Measurements from ENCODE around the gene ASCL5.

Gene ASCL5

DNA sequence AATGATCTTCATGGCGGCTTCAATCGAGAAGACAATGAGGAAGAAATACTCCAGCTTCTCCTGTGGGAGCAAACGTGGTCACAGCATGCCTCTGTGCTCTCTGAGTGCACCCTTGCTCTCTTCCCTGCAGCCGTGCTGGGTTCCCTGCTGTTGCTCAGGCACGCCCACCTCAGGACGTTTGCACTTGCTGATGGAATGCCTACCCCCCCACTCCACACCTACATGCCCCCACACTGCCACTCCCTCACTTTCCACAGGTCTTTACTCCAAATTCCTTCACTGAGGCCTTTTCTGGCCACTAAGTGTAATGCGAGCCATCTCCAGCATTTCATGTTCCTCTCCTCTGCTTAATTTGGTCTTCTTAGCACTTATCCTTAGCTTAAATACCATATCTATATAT is 33.0 kb downstream of the ASCL5 start:
- no peak overlapping the region for H3K4me3 ChIP-seq (ENCODE audit: low read depth, low read length)
- TF ChIP-seq, protein P1, sequence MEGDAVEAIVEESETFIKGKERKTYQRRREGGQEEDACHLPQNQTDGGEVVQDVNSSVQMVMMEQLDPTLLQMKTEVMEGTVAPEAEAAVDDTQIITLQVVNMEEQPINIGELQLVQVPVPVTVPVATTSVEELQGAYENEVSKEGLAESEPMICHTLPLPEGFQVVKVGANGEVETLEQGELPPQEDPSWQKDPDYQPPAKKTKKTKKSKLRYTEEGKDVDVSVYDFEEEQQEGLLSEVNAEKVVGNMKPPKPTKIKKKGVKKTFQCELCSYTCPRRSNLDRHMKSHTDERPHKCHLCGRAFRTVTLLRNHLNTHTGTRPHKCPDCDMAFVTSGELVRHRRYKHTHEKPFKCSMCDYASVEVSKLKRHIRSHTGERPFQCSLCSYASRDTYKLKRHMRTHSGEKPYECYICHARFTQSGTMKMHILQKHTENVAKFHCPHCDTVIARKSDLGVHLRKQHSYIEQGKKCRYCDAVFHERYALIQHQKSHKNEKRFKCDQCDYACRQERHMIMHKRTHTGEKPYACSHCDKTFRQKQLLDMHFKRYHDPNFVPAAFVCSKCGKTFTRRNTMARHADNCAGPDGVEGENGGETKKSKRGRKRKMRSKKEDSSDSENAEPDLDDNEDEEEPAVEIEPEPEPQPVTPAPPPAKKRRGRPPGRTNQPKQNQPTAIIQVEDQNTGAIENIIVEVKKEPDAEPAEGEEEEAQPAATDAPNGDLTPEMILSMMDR (conservative IDR thresholded peaks at IDR 0.05; ENCODE audit: low read depth, low read length): no peak
- no peak for DNase-seq (ENCODE audit: low read depth)

DNA sequence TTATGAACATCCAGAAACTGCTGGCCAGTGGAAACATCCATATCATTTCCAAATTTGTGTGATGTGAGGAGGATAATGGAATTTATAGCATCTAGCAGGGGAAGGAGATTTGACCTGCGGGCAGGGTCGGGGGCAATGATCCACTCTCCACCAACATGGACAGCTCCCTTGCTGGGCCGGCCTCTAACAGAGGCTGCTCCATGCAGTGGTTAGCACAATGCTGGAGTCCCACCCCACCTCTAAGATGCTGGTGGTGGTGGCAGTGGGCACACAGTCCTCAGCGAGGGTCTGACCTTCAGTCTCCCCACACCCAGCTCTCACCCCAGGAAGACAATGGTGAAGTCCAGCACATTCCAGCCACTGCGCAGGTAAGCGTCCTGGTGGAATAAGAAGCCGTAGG is 33.4 kb downstream of the ASCL5 start:
- TF ChIP-seq, protein P1 (conservative IDR thresholded peaks at IDR 0.05; ENCODE audit: low read depth, low read length): no peak
- no peak overlapping the region for H3K4me3 ChIP-seq (ENCODE audit: low read depth, low read length)
- DNase-seq (ENCODE audit: low read depth): no peak

DNA sequence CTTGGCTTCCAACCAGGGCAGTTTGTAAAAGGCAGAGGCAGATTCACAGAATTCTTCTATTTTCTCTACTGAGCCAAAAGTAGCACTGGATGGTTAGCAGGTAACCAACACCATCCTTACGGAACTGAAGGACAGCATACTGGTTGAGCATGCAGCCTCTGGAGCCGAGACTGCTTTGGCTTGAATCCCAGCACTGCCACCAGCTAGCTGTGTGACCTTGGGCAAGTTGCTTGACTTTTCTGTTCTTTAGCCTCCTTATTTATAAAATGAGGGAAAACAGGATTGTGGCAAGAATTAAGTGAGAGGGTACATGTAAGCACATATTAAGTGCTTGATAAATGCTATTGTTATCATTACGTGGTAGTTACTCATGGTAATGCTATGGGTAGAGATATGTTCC is 34.2 kb downstream of the ASCL5 start:
- no peak for DNase-seq (ENCODE audit: low read depth)
- TF ChIP-seq, protein P1 (conservative IDR thresholded peaks at IDR 0.05; ENCODE audit: low read depth, low read length): no peak
- no peak overlapping the region for H3K4me3 ChIP-seq (ENCODE audit: low read depth, low read length)

DNA sequence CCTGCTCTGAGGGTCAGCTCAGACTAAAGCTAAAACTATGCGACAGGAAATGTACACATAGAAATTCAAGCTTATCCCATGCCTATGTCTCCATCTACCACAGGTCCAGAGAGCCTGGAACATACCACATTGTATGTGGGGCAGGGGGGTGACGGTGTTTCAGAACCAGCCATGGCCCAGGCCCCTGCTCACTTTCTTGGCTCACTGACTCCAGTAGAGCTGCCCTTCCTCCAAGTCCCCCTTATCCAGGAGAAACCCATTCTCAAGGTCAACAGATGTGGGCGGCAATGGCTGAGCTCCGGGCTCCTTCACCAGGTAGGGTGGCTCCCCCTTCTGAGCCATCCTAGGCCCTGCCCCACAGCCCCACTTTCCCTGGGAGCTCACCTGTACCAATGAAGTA is 35.7 kb downstream of the ASCL5 start:
- TF ChIP-seq, protein P1 (conservative IDR thresholded peaks at IDR 0.05; ENCODE audit: low read depth, low read length): no peak
- H3K4me3 ChIP-seq (ENCODE audit: low read depth, low read length): no peak overlapping the region
- no peak for DNase-seq (ENCODE audit: low read depth)

DNA sequence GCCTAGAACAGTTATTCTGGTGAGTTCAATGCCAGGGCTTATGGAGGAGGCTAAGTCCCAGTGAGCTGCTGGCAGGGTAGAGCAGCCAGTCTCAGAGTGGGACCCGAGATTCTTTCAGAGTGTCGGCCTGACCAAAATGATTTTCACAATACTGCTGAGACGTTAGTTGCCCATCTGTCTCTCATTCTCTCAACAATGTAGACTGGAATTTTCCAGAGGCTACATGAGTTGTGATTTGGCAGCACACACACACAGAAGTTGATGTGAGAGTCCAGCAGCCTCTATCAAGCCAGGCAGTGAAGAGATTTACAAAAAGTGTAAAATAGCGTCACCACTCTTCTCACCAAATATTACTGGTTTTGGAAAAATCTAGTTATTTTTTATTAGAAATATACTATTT is 36.4 kb downstream of the ASCL5 start:
- TF ChIP-seq, protein P1 (conservative IDR thresholded peaks at IDR 0.05; ENCODE audit: low read depth, low read length): no peak

DNA sequence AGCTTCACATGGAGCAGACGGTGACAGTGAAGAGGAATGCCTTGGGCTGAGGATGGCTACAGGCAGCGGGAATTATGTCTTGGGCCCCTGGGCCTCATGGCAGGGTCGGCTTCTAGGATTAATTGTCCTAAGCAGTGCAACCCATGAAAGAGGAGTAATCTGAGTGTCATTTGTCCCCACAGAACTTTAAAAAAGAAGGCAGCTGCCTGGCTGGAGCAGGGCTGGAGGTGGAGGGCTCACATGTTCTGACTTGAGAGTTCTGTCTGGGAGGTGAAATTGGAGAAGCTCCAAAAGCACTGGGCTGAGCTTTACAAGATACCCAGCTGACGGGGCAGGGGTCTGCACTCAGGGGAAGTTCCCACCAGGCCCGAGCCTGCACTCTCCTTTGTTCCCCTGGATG is 37.4 kb downstream of the ASCL5 start:
- no peak overlapping the region for H3K4me3 ChIP-seq (ENCODE audit: low read depth, low read length)
- no peak for DNase-seq (ENCODE audit: low read depth)
- TF ChIP-seq, protein P1 (conservative IDR thresholded peaks at IDR 0.05; ENCODE audit: low read depth, low read length): no peak

More for the DNA sequence above, 36.4 kb downstream of the ASCL5 start:
- DNase-seq (ENCODE audit: low read depth): no peak
- H3K4me3 ChIP-seq (ENCODE audit: low read depth, low read length): no peak overlapping the region

DNA sequence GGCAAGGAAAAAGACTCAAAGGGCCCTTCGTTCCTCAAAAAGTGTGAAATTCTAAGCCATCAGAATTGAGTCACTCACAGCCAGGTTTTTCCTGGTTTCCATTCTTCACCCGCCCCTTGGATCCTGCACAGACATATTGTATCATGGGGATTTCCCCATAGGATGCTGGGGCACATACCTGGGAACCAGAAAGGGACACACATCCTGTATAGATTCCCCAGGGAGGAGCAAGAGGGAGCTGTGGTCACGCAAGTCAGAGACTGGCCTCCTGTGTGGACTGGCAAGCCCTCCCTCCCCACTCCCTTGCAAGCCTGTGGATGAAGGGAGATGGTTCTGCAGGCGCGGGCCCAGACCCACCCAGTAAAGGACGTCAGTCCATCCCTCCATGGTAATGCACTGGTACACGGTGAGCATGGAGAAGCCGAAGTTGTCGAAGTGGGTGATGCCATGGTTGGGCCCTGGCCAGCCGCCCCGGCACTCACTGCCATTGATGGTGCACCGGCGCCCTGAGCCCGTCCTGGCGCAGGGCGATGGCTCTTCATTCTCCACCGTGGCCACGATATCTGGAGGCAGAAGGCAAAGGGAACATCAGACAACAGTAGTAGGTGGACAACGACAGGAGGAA is 38.0 kb downstream of the ASCL5 start:
- DNase-seq (ENCODE audit: low read depth): no peak
- no peak overlapping the region for H3K4me3 ChIP-seq (ENCODE audit: low read depth, low read length)
- TF ChIP-seq, protein P1 (conservative IDR thresholded peaks at IDR 0.05; ENCODE audit: low read depth, low read length): no peak

Measured in choroid plexus epithelial cell (primary cell).